HTERT RPE-1 (cell line): ENCODE data around the gene FGFR1OP2.

Source experiments
- in situ Hi-C: fragments of 300-500 bp; cut with MboI; formaldehyde crosslinking; loops from 4 replicates; pipeline ENCODE4 v1.14.3; 2020; ENCODE audit warnings: low sequenced_read_pairs

Gene FGFR1OP2

DNA sequence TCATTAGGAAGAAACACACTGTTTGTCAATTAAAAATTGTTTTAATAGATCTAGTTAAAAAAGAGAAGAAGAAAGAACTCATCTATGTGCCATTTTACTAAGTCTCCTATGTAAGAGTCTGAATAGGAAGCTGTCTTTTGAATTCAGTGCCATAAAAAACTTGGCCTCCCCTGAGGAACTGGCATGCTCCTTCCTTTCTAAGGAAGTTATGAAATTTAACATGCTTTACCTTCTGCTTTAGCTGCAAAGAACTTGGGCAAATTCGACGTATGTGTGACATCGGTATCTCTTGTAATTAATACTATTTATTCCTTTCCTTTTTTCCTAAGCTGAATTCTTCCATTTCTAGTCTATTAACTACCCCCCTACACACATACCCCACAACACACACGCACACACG, 63.4 kb downstream of the FGFR1OP2 start:
- in situ Hi-C loops, result no loop called here

DNA sequence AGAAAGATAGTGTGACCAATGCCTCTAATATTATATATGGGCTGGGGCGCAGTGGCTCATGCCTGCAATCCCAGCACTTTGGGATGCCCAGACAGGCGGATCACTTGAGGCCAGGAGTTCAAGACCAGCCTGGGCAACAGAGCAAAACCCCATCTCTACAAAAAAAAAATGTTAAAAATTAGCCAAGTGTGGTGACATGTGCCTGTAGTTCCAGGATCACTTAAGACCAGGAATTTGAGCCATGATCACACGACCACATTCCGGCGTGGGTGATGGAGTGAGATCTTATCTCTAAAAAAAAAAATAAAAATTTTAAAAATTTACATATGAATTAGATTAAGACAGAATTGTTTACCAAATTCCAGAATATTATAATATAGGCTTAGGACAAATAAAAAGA, 63.9 kb downstream of the FGFR1OP2 start:
- in situ Hi-C loops, result no loop called here

DNA sequence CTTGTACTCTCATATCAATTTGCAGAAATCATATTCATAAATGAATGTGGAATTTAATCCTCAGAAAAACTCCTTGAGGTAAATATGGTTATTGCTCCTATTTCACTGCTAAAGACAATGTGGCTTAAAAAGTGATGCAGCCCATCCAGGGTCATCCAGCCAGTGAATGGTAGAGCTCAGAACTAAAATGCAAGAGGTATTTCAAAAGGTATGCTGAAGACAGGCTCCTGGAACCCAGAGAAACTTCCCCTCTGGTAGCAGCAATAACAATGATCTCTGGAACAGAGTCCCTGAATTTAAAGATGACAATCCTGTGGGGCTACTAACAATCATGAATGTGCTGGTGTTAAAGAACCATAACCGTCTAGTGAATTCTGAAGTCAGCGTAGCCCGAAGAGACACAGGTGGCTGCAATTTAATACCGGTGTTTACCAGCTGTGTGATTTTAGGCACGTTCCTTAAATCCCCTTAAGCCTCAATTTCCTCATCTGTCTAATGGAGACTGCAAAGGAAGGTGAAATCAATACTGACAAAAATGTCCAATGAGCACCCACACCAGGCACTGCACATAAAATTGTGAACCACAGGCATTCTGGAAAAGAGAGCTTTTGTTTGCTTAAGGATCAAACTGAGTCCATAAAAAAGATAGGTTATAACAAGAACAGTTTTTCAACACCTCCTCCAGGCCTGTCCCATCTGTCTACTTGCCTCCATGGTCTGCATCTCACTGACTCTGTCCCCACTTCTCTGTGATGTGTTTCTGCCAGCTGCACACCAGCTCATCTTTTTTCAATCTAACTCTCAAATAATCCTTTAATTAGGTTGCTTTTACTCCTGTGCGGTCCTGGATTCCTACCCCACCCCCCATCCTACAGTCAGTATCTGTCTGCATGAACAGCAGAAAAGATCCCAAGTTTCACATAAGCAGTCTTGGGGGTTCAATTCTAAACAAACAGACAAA, 65.4 kb downstream of the FGFR1OP2 start:
- in situ Hi-C loops, result no loop called here

DNA sequence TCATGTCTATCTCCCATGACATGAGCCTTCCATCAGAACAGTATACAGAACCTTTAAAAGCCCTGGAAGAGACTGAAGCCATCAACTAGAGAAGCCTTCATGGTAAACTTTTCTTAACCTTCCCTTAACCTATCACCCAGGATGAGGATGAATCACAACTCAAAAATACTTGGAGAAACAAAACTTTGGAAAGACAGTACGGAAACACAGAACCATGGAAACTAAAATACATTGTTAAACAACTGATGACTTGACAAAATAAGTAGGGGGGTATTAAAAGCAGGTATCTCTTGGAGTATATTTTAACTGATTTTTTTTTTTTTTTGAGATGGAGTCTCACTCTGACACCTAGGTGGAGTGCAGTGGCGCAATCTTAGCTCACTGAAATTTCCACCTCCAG, 67.2 kb downstream of the FGFR1OP2 start:
- in situ Hi-C loops, result no loop called here

DNA sequence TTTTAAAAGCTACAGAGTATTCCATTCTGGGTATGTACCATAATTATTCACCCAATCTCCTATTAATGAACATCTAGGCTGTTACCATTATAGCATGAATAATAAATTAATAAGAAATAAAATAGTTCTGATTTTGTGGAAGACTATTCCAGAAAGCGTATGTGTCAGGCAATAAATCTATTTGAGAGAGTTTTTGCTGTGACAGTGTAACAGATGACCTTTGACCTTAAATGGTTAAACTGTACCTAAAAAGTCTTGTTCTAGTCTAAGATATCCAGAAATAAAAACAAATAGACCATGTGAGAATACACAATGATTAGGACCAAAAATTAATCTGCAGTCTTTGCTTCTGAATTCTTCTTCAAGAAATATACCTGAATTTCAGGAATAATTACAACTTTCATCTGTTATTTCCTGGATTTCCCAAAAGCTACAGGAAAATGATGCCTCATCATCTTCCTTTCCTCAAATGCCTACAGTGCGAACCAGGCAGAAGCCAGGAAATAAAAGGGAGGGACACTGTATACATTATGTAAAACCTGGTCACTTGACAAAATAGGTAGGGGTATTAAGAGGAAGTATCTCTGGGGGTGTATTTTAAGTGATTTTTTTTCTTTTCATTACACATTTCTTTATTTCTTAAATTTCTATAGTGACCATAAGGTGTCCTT, 68.7 kb downstream of the FGFR1OP2 start:
- in situ Hi-C loops, result no loop called here

DNA sequence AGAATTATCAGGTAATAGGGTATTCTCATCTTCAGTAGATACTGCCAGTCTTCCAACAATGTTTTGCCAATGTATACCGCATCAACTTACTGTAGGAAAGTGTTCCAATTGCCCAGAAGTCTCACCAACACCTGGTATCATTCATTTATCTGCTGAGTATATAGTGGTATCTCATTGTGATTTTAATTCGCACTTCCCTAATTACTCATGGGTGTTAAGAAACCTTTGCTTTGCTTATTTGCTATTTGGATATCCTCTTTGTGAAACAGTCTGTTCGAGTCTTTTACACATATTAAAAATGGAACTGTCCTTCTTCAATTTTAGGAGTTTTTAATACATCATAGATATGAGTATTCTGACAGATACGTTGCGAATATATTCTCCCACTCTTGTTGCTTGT, 69.8 kb downstream of the FGFR1OP2 start:
- in situ Hi-C loops, result no loop called here

DNA sequence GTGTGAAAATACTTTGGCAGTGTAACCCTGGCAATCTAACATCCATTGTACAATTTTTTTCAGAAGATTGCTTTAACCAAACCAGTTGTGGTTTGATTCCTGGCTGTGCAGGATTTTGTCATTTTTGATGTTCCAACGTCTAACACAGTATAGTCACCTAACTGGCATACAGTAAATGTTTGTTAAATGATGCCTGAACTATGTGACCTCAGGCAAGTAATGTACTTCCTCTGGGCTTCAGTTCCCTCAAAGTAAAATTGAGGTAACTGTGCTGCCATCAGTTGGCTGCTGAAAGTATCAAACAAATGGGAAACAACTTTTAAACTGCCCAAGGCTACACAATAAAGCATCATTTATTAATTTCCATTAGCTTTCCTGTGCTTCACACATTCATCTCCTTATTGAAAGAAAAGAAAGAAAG, 71.6 kb downstream of the FGFR1OP2 start:
- in situ Hi-C loops, result no loop called here

DNA sequence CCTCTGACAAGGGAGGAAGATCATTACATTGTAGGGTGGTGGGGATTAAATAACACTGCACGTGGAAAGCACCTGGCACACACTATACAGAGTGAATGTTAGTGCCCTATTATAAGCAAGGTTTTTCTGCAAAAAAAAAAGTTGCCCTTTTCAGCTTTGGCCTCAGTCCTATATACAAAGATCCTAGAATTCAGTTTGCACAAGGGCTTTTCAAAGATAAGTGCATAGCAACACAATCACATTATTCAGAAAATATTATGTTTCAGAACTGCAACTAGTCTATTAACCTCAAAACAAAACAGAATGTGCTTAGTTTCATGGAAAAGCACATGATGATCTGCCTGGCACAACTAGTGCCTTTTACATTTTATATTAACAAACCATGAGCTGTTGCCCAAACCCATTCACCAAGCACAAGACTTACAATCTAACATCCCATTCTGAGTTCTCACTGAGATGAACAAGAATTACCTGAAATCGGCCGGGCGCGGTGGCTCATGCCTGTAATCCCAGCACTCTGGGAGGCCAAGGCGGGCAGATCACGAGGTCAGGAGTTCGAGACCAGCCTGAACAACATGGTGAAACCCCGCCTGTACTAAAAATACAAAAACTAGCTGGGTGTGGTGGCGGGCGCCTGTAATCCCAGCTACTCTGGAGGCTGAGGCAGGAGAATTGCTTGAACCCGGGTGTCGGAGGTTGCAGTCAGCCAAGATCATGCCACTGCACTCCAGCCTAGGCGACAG, 74.1 kb downstream of the FGFR1OP2 start:
- in situ Hi-C loops, result no loop called here

DNA sequence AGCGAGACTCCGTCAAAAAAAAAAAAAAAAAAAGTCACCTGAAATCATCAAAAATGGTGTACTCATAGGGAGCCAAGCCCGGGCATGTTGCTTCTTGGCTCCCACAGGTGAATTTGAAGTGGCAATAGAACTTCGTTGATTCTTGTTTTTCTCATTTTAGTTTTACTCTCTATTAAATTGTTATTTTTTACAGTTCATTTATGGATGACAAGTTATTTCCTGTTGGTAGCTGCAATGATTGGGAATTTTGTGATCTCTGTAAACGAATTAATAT, 74.6 kb downstream of the FGFR1OP2 start:
- in situ Hi-C loops, result no loop called here

DNA sequence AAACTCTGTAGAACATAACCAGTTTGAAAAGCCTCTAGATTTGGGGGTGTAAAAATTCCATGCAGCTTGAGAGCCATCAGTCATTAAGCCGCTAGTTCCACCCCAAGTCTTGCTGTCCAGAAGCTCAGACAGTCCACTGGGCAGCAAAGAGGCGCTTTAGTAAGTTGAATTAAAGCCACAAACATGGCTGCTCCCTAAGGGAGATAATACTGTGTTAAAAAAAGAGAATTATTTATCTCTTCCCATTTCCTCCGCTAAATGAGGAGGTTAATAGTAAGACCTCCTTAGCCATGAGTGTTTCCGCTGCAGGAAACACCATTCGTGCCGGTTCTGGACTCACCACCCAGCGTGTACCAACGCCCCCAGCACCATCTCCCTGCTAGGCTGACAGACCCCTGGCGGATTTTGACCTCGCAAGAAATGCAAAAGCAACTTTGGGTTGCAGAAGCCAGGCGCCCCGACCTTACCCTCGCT, 75.4 kb downstream of the FGFR1OP2 start:
- in situ Hi-C loops, result no loop called here

DNA sequence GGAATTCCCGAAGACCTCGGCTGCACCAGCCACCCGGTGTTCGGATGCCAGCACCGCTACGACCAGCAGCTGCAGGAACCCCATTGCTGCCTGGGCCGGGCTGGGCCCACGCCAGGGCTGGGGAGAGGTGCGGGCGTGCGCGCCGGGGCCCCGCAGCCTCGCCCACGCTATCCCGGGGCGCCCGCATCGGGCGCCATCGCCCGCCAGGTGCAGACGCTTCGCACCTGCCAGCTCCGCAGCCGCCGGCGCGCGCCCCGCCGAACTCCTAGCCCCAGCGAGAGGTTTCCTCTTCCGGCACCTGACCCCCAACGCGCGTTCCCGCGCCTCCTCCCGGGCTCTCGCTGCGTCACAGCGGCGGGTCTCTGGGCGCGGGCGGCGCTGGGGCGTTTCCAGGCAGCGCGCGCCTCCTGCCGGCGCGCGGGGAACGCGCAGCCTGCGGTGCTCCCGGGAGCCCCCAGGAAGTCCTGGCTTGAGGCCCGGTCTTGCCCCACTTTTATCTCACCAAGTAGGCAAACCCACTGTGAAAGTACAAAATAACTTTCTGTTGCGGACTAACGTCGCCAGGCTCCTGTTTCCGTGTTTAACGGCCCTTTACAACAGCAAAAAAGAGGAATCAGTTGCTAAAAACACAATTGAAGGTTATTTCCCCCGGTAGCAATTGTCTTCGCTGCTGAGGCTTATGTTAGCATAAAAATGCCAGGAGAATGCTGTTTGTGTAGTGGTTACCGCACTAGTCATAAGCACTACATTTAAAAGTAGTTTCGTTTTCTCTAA, 76.0 kb downstream of the FGFR1OP2 start, which contains the start of gene TM7SF3:
TSS of gene TM7SF3 (minus strand) at position 300 of the 774 bp plus-strand sequence. CDS start at position 84, 216 bp downstream.
- in situ Hi-C loops, result no loop called here

DNA sequence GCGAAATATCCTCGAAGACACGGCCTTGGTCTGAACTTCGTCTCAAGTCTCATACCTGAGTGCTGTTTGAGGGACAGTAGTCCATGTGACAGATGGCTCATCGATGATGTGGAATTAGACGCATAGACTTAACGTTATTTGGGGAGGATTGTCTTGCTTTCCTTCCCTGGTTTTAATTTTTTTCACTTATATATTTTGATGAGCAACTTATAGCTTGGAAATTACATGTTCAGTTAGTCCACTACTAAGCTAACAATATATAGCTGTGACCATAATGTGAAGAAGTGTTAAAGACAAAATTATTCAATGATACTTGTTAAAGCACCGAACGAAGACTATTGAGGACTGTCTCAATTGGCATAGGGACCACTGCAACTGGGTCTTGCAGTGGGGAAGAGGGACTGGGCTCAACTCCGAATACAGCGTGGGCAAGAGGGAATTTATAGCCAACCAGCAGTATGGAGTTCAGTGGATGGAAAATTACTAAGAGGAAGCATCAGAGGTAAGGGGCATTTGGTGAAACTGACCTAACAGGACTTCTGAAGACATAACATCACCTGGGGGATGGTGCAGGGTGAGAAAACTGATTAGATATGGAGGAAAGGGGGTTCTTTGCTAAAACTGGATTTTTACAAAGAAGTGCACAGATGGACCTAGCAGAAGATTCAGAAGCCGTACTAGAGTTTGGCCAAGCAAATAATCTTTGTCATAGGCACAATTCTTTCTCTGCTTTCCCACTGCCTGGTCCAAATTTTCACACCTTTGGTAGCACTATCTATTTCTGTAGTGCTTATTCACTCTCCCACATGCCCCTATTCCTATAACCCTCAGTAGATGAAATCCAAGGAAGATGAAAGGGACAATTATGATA, 76.8 kb downstream of the FGFR1OP2 start:
- in situ Hi-C loops, result no loop called here

DNA sequence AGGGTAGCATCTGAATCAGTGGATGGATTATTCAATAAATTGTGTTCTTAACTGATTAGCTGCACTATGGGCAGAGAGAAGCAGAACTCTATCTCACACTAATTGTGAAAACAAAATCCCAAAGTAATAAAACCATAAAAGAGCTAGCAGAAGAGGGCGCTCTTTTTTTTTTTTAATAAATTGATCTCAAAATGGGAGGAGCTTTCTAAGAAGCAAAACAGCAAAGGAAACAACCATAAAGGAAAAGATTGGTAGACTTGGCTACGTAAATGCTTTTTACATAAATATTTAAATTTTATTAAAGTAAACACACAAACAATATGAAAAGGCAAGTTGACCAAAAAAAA, 77.4 kb downstream of the FGFR1OP2 start:
- in situ Hi-C loops, result no loop called here
